Left ventricle myocardium superior (tissue), 1 donor: ENCODE data around the gene ZCCHC4. TPM values are rescaled to one million over a fixed set of nuclear protein-coding genes. Genes with fewer than 3 reads are reported as not detected.
"Not testable (repeated sequence)": the region's sequence is repeated elsewhere in the genome, so short reads cannot be mapped to it uniquely, and the experiment has no call there.

Experiments
- ATAC-seq: fragments of 200-7000 bp; cut with Tn5 transposase; one replicate; pipeline ENCODE4 v1.9.1; 2020; ENCODE audit warnings: mild to moderate bottlenecking, moderate library complexity
- DNase-seq: peaks from one replicate; pipeline ENCODE4 v3.0.0-alpha.2; 2020
- intact Hi-C: fragments of 100-400 bp; cut with micrococcal nuclease; formaldehyde crosslinking; loops from one replicate; pipeline ENCODE4 v1.11.0; 2022
- total RNA-seq: library from RNA; stranded (reverse); fragmentation: NEBNext Ultra II Directional; extraction: Animal tissue kit (Norgen Biotek cat#: 25700); gene quantifications from one replicate; pipeline ENCODE4 v1.2.1, GENCODE V29; 2021
- donor health status: DM: no; HTN: yes; CAD: no; lungs with severe emphysema.

The ZCCHC4 gene
- total RNA-seq, 1 donor from 2014 or later, result 9.8 TPM

DNA sequence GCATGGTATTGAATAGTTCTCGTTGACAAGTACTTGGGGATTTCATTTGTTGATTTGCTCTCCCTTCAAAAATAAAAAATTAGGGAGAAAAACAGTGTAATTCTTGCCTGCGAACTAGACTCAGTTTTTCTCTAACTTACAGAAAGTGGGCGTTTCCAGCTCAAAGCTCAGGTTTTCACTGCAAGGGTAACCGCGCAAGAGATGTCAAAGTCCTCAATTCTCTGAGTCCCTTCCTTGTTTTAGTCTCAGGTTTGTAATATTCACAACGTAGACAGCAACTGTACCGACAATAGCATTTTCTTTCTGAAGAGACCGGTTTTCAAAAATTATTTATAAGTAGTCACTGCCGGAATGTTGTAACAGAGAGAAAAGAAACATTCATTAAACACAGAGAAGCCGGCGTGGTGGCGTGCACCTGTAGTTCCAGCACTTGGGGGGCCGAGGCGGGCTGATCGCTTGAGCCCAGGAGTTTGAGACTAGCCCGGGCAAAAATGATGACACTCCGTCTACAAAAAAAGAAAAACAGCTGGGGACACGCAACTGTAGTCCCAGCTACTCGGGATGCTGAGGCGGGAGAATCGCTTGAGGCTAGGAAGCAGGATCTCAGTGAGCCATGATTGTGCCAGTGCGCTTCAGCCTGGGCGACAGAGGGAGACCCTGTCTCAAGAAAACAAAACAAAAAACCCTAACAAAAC lies 774 bp downstream of the ZCCHC4 start:
- intact Hi-C loops, result loop anchor here (2.0 kb wide), 1 partner anchor 79 kb away; the partner anchor contains the start of gene PI4K2B
- DNase-seq, result no peak
- no peak for ATAC-seq

DNA sequence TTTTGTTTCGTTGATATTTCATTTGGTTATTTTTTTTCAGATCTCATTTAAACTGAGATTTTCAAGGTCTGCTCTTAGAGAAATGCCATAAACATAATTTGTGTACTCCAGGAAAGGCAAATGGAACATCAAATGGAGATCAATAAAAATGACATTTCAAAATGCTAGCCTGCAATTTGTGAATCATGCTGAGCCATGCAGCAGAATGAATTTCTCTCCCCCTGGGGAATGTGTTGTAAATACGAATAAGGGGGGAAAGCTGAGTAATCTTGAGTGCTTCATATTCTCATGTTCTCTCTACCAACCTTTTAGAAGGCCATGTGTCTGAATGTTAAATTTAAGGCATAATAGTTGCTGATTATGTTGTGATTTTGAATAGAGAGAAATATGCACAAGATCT lies 7.8 kb downstream of the ZCCHC4 start:
- no peak for ATAC-seq
- no peak for DNase-seq
- intact Hi-C loops, result no loop called here

DNA sequence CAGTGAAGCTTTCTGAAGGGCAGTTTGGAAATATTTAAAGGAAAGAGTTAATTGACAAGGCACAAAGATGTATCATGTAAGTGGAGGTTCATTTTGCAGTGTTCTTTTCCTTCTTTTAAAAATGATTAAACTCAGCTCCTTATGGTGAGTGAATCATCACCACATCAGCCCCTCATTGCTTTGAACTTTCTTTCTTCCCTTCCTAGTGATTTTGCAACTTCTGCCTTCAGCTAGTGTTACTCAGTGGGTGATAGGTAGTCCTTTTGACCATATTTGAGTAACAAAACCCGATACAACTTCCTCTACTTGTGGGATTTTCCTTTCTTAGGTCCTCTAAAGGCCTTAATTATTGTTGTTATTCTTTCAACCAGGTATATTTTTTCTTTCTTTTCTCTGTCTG lies 8.2 kb downstream of the ZCCHC4 start:
- no peak for DNase-seq
- ATAC-seq, result no peak
- intact Hi-C loops, result no loop called here

DNA sequence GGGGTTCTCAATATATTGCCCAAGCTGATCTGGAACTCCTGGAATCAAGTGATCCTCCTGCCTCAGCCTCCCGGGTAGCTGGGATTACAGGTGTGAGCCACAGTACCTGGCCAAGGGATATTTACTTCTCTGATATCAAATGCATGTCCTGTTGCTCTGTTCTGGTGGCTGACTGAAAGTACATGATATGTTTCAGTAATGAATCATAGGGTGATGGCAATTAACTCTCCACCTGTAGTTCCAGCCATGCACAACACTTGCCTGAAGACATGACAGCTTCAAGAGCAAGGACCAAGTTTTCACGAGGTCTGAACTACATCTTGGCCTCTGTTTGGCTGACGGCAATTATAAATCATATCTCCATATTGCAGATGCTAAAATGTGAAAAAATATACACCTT lies 9.1 kb downstream of the ZCCHC4 start:
- ATAC-seq (no peak), DNase-seq (no peak)
- intact Hi-C loops, result no loop called here

DNA sequence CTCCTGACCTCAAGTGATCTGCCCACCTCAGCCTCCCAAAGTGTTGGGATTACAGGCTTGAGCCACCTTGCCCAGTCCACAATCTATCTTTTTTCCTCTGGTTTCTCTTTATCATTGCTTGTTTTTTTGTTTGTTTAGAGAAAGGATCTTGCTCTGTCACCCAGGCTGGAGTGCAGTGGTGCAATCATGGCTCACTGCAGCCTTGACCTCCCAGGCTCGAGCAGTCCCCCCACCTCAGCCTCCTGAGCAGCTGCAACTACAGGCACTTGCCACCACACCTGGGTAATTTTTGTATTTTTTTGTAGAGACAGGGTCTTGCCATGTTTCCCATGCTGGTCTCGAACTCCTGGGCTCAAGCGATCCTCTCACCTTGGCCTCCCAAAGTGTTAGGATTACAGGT lies 15.9 kb downstream of the ZCCHC4 start:
- ATAC-seq, intact Hi-C loops: not testable (repeated sequence)

DNA sequence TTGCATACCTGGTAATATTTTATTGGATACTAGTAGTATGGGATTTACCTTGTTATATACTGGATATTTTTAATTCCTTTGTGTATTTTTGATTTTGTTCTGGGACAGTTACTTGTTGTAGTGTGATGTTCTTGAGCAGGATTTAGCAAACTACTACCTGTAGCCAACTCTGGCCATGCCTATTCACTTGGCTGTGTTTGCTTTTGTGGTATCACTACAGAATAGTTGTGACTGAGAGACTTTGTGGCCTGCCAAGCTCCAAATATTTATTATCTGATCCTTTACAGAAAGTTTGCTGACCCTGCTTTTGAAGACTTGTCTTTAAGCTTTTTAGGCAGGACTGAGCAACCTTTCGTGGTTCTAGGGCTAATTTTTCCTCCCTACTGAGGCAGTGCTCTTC lies 17.8 kb downstream of the ZCCHC4 start:
- DNase-seq, result no peak
- no peak for ATAC-seq
- intact Hi-C loops, result no loop called here

More for the DNA sequence above, 15.9 kb downstream of the ZCCHC4 start:
- not testable (repeated sequence) for DNase-seq

DNA sequence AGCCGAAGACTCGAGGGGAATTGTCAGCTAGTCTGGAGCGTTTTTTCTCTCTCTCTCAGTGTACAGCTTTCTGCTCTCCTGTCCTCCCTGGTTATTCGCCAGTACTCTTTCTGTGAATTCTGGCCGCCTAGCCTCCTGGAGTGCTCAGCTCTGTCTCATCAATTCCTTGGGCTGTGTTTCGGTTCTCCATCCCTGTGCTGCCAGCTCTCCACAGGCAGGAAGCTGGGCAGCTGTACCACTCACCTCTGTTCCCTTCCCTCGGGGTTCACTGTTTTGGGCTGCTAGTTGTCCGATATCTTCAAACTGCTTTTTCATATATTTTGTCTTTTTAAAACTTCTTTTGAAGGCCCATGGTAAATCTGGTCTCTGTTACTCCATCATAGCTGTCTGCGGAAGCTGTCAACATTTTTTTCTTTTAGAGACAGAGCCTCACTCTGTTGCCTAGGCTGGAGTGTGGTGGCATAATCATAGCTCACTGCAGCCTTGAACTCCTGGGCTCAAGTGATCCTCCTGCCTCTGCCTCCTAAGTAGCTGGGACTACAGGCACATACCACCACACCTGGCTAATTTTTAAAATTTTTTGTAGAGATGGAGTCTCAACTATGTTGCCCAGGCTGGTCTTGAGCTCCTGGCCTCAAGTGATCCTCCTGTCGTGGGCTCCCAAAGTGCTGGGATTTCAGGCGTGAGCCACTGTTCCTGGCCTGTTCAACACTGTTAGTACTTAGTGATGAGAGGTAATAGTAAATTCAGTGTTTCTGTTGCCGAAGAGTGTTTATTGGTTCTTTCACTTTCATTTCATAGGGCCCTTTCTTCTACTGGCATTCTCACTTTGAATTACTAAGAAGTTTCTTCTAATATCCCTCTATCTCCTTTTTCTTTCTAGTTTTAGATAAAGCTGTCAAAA lies 18.6 kb downstream of the ZCCHC4 start:
- DNase-seq (no peak), ATAC-seq (no peak)
- intact Hi-C loops, result no loop called here

DNA sequence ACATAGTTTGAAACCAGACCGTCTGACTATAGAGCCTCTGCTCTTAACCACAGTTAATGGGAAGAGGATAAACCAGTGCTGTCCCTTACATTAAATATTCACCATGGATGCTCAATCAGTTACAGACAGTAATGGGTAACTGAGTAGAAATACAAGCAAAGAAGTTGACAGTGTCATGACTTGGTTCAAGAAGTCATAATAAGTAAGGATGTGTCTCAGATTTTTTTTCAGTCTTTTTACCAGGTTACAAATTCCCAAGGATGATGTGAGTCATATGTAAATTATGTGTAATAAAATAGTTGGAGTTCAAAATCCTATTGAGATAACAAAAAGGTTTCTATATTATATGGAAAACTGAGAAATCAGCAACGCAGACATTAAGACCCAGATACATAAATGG lies 31.1 kb downstream of the ZCCHC4 start:
- intact Hi-C loops, result no loop called here
- DNase-seq (no peak), ATAC-seq (no peak)

DNA sequence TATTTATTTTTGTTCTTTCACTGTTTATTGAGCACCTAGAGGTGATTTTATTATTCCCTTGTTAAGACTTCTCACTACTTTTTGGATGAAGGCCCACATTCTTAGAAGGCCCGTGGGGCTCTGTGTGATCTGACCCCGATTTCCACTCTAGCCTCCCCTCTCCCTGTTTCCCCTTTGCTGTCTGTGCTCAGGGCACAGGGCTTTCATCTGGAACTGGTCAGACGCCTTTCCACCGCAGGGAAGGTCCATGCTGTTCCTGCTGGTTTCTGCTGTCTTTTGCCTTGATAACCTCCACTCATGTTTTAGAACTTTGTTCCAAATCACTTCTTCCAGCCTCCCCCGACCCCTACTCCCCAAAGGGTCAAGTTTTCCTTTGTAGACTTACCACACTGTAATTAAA lies 33.2 kb downstream of the ZCCHC4 start:
- intact Hi-C loops, result no loop called here
- DNase-seq, result no peak
- no peak for ATAC-seq

DNA sequence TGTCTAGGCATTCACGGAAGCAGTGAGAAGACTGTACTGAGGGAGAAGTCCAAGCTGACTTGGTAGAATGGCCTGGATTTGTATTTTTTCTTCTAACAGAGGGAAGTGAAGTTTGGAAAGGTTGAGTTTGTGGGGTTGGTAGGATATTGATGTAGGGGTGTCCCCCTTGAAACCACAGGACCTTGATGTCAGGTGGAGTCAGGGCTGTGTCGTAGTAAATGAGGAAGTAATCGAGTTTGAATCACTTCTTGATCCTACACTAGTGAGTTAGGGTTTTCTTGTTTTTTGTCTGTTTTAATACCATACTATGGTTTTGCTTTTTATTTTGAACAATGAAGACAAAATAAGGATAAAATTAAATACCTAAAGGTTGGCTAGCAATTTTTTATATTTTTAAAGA lies 34.3 kb downstream of the ZCCHC4 start:
- intact Hi-C loops, result no loop called here
- ATAC-seq (no peak), DNase-seq (no peak)

DNA sequence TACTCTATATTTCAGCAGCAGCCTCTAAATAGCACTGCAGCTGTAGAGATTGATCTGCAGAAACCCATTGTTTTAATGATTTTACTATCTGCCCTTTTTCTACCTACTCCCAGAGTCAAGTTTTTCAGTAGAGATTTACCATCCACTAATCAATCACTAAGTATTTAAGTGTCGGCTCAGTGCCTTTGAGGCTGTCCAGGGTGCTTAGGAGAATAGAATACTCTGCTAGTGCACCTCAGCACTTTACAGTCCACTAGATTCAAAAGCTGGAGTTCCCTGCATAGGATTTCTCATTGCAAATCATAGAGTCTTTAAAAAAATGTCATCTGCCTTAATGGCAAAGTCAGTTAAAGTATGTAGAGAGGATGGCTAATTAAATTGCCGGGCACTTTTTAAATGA lies 34.9 kb downstream of the ZCCHC4 start:
- ATAC-seq, result no peak
- intact Hi-C loops, result no loop called here
- no peak for DNase-seq

DNA sequence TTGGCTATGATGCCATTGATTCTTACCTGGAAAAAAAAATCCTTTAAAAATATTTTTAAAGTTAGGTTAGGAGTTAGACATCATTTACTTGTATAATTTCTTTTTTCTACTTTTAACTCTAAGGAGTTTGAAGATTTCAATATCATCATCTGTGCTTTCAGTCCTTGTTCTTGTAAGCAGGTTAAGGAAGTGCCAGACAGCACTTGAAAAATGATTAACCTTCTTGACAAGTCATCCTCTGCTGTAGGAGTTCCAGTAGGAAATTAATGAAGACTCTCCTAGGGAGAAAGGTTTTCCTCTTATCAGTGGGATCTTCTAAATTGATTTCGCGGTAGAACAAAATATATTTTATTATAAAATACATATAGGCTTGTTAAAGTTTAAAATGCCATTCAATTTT lies 35.4 kb downstream of the ZCCHC4 start:
- ATAC-seq, result no peak
- DNase-seq, result no peak
- intact Hi-C loops, result no loop called here

DNA sequence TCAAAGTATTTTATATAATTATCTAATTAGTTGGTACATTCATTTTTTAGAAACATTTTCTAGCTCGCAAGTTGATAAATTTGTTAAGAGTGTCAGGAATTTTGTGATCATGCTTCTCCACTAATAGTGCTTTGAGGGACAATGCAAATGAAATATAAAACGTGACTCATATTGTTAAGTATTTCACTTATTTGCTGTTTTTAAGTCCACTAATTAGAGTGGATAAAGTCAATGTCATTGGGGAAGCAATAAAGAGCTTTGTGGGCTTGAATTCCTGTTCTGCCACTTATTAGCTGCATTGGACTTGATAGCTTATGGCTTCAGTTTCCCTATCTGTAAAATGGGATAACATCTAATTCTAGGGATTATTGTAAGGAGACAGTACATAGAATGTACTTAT lies 38.0 kb downstream of the ZCCHC4 start:
- ATAC-seq (no peak), DNase-seq (no peak)
- intact Hi-C loops, result no loop called here

DNA sequence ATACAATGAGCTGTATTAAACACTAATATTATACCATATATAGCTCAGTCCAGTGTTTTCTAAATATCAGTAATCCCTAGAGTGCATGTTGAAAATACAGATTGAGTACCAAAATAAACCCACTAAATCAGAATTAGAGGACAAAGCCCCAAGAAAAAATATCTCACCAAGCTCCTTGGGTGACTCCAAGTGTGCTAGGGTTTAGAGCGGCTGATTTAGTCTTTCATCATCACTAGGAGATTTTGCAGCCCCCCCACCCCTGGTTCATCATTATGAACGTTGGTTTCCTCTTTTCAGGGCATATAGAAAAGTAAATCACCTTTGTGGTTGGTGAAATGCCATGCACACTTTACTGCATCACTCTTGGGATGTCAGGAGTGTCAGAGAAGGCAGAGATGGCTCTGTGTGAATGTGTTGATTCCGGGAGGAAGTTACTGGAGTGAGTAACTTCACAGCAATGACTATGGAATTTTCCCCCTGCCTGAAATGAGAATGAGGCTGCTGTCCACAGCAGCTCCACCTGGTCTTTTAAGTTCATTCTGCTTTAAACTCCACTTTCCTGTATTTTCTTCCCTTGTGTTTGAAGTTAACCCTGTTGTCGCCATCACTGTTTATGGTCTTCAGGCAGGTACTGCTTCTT lies 39.3 kb downstream of the ZCCHC4 start:
- DNase-seq (no peak), ATAC-seq (no peak)
- intact Hi-C loops, result no loop called here

DNA sequence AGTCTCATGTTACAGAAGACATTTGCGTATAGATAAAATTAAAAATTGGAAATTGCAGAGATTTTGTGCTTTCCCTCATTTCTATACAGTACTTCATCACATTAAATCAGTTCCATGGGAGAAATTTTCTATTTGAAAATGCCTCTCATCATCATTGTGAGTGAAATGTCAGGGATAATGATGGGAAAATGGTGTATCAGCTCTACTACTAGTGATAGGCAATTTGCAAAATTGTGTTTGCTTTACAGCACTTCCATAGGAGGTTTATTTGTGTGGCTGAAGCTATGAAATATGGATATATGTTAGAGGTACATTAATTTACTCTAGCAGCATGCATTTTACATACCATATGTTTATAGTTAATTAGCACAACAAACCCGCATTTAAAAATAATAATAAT lies 43.5 kb downstream of the ZCCHC4 start:
- DNase-seq (no peak), ATAC-seq (no peak)
- intact Hi-C loops, result no loop called here

DNA sequence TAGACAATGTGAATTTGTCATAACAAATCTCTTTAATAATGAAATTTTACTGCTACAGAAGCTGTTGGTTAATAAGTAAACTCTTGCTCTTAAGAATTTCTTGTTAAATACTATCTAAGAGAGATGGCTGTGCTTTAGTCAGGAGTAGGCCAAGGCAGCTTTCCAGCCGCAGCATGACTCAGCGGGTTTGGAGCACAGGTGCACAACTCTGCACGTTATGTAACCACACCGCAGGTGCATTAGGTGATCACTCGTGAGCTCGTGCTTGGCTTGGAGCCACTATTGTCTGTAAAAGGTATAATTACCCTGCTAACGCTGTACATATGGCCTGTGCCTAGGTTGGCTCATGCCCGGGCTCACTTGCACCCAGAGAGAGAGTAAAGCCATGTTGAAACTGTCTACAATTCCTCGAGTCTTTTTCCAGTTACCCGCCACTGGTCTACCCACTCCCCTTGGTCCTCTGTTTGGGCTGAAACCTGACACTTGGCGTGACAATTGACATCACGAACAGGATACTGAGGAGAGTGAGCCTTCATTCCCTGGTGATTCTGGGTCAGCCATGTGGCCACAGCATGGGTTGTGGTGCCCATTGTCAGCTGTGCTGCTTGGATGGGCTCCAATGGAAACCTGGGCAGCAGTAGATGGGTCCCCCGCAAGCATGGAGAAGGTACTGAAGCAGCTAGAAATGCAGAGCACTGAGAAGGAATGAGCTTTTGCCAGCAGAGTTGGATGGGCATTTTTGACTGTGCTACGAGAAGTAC lies 46.1 kb downstream of the ZCCHC4 start:
- intact Hi-C loops, result no loop called here
- DNase-seq (no peak), ATAC-seq (no peak)

DNA sequence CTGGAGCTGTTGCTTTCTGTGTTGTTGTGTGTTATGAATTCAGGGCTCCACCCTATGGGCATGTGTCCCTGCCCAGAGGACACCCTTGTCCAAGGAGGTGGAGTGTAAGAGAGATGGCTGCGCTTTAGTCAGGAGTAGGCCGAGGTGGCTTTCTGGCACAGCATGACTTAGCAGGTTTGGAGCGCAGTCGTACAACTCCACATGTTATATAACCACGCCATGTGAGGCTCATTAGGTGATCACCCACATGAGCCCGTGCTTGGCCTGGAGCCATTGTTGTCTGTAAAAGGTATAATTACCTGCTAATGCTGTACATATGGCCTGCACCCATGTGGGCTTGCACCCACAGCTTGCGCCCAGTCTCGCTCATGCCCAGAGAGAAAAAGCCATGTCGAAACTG lies 48.7 kb downstream of the ZCCHC4 start:
- intact Hi-C loops, result no loop called here
- DNase-seq (no peak), ATAC-seq (no peak)

DNA sequence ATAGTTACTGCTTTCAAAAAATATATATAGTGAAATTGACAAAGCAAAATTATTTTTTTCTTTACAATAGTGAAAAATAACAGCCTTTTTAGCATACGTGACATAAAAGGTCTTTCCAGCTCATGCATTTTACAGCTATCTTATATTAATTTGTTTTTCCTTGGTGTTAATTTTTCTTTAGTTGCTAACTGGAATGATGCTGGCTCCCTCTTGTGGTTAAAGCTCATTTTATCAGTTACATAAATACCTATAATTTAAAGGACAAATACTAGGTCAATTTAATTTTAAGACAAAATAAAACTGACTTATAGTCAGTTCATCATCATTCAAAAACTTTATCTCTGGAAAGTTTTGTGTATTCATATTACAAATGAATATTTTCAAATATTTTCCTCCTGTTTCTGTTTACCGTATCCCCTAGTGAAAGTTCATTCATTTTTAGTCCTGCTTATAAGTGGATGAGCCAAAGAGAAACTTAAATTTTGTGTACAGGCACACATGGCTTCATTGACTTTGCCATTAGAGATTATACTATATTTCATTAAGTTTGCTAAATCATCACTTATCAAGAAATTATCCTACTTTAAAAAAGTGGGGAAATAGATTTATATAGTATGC lies 54.5 kb downstream of the ZCCHC4 start:
- intact Hi-C loops, result no loop called here
- DNase-seq, result no peak
- no peak for ATAC-seq

DNA sequence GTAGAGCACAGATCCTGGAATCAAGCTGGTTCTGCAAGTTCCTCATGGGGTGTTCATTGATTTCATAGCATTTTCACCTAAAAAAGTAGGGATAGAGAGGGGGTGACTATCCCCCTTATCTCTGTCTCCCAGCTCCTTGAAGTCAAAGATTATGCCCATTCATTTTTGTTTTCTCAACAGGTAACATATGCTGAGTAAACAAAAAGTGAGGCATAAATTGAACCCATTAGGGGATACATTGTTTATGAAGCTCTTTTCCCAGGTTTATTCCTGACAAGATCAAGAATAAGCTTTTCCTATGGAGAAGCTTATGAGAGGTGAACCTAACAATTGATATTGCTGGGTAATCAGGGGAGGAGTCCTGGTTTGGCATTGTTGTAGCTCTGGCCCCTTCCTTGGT lies 55.3 kb downstream of the ZCCHC4 start:
- intact Hi-C loops, result no loop called here
- DNase-seq (no peak), ATAC-seq (no peak)
